ENCODE measurements around the gene HFM1.

The HFM1 gene

GRCh38 chr1:91243171-91243570 is 161.5 kb downstream of the HFM1 start:
- DNase-seq, result no peak

- no peak for DNase-seq
Observed at GRCh38 chr1:91234181-91234580, 170.5 kb downstream of the HFM1 start.

GRCh38 chr1:91226741-91227140 is 177.9 kb downstream of the HFM1 start:
- no peak for DNase-seq

DNA sequence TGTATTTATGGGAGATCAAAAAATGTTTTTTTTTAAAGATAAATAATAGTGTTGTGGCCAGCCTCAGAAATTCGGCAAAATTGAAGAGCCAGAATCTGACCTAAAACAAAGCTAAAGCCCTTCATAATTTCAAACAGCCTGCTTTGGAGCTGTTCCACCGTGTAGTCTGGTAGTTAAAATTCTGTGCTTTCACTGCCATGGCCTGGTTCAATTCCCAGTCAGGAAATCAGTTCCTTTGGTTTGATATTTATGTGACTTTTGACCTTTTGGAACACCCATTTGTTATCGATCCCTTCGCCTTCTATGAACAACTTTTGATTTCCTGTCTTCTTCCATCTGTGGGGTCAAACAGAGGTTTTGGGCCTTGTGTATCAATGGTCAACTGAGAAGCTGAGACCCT is 179.8 kb downstream of the HFM1 start:
- no peak for DNase-seq

DNA sequence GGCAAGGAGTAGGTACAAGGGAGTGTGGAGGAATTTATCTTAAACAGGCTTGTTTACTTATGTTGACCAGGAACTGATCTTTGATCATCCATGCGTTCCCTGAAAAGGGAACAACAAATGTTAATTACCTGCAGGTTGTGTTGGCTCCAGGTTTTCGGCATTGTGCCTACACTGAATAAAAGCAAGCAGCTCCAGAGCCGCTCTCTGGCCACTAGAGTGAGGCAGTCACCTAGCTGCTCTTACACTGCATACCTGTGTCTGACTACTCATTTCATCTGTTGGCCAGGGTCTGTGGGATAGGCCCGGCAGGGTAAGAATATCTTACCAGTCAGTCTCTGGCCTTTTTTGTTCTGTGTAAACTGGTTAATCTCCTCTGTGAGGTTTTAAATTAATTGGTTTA is 183.6 kb downstream of the HFM1 start:
- DNase-seq, result no peak

DNA sequence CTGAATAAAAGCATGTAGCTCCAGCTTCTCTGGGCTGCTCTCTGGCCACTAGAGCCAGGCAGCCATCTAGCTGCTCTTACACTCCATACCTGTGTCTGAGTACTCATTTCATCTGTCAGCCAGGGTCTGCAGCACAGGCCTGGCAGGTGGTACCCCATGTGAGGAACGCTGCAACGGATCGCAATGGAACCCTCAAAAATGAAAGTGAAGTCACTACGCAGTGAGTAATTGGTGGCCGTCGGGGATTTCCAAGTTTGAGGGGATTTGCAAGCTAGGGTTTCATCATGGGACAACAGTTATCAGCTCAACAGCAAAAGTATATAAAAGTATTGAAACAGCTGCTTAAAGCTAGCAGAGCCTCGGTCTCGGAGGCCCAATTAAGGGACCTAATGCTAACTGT is 186.7 kb downstream of the HFM1 start:
- DNase-seq, result no peak

All from cerebellar nuclear complex (tissue), 1 donor.